ENCODE results near the gene JAZF1.

Gene JAZF1

DNA sequence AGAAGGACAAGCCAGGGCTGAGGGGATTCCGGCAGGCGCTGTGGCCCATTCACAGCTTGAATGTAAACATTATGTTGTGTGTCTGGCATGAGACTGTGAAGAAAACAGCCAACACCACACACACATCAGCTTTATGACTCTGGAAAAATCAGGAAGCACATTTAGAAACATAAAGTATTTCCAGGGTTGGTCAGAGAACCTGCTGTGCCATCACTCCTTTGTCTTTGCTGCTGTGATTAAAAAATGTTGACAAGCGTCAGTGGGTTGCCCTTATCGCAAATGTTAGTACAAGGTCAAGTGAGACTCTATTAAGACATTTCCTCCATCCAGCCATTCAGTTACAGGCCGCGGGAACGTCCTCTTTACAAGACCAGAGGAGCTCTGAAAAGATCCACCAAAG is 345.2 kb downstream of the JAZF1 start:
- no peak for DNase-seq (ENCODE audit: low read depth)

DNA sequence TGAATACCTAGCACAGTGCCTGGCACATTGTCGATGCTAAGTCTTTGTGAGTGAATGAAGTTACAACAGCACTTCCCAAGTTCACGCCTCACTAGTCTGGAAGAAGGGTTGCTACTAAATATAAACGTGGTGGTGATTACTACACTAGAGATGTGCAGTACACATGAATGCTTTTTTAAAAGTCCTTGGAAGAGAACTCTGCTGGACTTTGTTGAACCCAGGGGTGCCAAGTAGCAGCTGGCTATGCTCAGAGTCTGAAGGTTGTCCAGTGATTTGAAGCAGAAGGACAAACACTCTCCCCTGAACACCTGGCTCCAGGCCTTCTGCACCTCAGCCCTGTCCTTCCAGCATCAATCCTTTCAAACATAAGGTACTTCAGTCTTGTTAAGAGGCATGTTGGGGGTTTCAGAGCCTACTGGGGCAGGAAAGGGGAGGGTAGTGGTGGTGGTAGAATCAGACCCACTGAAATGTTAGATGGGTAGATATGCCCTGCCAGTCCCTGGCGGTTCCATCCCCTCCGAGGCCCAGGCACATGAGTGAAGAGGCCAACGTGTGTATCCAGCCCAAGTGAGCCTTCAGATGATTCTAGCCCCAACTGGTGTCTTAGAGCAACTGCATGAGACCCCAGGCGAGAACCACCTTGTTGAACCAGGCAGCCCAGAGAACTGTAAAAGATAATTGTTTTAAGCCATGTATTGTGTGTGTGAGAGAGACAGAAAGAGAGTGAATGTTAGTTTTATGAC is 346.2 kb downstream of the JAZF1 start:
- DNase-seq (ENCODE audit: low read depth) = no peak

DNA sequence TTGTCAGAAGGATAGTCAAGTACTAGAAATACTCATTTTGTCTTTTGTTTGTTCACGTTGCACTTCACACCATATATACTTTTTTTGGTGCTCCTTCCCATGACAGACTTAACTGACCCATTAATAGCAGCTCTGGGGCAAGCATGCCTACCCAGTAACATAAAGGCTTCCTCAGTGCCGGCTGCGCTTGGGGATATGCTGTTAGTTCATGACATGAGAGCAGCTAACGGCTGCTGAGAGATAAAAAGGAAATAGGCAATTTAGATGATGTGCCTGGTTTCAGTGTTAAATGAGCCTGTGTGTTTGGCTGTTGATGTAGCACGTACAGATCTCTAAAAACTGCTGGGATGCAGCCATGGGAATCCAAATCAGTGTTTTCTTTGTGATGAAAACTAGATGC is 354.2 kb downstream of the JAZF1 start:
- no peak for DNase-seq (ENCODE audit: low read depth)

DNA sequence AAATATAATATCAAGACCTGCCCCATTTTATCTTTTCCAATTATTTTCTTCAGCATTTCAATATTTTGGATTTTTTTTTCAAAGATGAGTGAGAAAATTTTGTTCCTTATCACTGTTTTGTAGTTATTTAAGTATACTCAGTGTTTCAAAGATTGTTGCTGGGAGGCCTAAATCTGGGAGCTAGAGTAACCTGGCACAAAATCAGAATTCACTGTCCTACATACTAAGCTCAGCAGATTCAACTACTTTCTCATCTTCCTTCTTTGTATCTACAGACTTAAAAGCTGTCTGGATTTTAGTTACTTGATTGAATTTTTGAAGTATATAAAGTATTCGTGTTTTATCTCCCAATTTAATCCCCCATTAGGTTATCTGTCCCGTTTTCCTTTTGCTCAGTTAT is 354.7 kb downstream of the JAZF1 start:
- no peak for DNase-seq (ENCODE audit: low read depth)

DNA sequence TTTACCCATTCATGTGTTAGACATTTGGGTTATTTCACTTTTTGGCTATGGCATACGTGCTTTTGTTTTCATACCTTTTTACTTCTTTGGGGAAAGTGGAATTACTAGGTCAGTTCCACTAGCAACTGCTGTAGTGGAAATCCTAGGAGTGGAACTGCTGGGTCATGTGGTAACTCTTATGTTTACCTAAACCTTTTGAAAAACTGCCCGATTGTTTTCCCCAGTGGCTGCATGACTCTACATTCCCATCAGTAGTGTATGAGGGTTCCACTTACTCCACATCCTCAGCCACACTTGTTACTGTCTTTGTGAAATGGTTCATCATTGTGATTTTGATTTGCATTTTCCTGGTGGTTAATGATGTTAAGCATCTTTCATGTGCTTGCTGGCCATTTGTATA is 358.4 kb downstream of the JAZF1 start:
- no peak for DNase-seq (ENCODE audit: low read depth)

DNA sequence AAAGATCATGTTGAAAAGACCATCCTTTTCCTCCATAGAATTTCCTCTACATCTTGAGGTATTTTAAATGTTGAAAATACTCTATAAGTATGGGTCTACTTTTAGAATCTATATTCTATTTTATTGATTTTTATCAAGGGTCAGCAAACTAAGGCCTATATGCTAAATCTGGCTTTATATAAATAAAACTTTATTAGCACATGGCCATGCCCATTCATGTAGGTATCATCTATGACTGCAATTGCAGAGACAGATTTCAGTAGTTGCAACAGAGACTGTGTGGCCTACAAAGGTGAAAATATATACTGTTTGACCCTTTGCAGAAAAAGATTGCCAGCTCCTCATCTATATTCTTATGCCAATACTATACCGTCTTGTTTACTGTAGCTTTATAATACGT is 367.9 kb downstream of the JAZF1 start:
- DNase-seq (ENCODE audit: low read depth) = no peak

DNA sequence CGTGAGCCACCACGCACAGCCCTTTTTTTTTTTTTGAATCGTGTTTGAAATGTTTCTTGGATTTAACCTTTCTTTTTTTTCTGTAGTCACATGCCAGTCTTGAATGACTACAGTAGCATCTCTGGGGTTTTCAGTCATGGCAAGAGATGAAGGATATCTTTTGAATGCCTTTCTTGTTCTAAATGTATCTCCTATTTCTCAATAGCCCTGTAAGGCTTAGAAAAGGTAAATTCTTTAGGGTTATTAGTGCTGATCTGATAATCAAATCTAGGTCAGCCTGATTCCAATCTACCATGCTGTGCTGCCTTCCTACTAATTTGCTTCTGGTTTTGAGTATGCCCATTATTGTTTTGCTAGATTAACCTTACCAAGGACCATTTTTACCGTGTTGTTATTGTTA is 370.4 kb downstream of the JAZF1 start:
- no peak for DNase-seq (ENCODE audit: low read depth)

DNA sequence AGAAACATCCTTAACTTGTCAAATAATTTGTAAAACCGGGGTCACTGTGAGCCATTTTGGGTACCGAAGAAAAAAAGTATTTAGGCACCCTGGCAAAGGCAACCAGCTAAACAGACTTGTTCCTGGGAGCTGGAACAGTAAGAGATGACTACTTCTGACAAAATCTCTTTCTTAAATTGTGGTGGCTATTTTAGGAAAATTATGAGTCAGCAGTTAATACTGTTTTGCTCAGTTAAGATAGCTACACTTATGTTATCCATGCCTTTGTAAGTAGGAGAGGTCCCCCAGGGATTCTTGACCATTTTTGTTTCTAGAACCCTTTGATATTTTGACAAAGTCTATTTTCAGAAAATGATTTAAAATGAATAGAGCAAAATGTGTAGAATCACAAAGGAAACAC is 372.0 kb downstream of the JAZF1 start:
- no peak for DNase-seq (ENCODE audit: low read depth)

DNA sequence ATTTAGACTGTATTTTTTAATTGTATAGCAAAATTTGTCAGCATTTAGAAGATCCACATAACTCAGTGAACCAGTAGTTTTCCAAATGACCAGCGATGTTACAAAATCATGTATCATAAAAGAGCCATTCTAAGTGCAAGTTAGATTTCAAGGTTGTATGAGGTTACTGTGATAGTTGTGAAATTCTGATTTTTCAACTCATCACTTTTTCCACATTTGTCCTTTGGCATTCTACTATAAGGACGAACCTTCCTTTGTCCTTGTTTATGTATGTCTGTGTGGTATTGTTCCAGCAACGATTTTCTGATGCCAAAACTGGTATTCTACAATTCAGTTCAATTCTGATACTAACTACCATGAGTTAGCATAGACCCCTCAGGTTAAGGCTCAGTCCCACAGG is 376.5 kb downstream of the JAZF1 start:
- DNase-seq (ENCODE audit: low read depth) = no peak

DNA sequence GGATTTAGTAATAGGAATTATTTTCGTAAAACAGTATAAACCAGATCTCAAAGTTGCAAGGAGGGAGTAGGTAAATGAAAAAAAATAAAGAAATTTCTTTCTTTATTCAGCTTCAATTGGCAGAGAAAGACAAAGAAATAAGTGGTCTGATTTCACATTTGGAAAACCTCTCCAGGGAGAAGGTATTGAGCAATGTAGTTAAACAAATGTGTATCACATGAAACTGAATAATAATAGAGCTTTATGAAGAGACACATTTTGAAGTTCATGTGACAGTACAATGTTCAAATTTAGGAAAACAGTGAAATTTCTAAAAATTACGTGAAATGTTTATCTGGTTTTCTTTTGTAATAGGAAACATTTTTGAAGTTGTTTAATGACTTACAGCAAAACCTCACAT is 377.6 kb downstream of the JAZF1 start:
- no peak for DNase-seq (ENCODE audit: low read depth)

DNA sequence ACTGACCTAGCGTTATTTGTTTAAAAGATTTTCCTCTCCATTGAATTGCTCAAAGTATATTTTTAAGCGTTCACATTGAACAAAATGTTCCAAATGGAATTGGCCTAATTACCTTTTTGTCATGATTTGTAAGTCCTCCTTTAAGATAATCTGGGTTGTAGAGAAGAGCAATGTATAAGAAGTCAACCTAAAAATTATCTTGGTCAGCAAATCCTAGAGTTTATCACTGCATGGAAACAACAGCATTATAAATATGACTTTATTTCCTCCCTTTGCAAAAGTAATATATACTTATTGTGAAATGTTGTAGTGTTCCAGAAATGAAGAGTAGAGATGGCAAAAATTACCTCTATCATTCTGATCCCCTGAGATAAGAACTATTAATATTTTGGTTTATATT is 381.4 kb downstream of the JAZF1 start:
- no peak for DNase-seq (ENCODE audit: low read depth)

DNA sequence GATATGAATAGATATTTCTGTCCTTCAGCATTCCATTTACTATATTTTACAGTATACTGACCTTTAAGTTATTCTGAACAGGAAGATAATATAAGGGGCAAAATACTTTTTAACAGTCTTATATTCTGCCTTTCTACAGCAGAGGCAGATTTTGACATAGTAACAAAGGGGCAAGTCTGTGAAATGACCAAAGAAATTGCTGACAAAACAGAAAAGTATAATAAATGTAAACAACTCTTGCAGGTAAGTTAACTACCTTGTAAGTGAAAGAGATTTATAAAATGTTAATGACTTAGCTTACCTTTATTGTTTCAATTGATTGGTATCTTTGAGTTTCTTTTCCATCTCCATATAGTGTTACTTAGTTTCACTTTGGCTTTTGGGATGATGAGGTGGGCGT is 384.6 kb downstream of the JAZF1 start:
- no peak for DNase-seq (ENCODE audit: low read depth)

DNA sequence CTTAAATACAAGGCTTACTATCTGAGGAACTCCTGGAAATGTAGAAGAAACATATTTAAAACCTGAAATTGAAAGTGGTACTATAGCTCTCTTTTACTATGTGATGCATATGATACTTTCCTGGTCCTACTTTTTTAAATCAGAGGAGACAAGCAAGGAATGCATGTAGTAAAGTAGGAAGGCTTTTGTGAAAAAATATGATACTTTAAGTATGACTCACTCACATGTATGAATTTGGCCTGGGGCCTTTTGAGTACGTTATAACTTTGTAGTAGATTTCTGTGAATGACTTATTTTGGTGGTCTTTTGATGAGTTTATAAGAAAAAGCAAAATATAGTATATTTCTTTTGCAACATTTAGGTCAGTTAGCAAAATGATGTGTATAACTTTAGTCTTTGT is 386.8 kb downstream of the JAZF1 start:
- DNase-seq (ENCODE audit: low read depth) = no peak

DNA sequence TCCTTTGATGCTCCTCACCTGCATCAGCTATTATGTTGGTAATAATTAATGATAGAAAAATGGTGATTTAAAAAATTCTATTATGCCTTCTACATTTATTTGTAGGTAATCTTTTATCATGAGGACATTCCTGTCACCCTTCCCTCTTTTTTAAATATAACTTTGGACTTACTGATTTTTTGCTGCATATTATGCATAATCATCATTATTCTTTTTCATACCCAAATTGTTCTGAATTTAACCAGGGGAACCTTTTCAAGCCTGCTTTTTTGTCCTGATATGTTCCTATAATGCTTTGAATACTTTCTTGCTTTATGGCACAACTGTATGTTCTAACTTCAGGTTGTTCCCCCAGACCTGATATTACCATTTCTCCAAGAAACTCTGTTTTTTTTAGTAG is 392.2 kb downstream of the JAZF1 start:
- DNase-seq (ENCODE audit: low read depth) = no peak

DNA sequence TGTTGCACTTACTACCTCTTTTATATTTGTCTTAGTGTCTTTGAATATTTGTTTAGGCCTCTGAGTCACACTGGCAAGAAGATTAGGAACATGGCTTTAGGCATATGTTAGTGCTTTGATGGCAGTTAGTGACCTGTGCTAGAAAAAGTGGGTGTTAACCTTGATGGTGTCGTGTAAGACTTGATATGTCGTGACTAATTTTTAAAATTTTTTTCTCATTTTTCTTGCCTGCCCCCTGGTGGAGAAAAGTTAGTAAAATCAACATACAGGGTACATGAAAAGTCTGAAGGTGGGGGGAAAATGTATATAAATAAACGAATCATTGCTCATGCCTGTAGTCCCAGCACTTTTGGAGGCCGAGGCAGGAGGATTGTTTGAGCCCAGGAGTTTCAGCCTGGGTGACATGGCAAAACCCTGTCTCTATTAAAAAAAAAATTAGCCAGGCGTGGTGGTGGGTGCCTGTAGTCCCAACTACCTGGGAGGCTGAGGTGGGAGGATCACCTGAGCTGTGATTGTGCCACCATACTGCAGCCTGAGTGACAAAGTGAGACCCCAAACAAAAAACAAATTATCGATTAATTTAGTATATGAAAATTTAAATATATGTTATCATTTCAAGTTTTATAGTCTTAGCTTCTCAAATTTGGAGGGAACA is 396.1 kb downstream of the JAZF1 start:
- DNase-seq (ENCODE audit: low read depth) = peak; percentile 30

DNA sequence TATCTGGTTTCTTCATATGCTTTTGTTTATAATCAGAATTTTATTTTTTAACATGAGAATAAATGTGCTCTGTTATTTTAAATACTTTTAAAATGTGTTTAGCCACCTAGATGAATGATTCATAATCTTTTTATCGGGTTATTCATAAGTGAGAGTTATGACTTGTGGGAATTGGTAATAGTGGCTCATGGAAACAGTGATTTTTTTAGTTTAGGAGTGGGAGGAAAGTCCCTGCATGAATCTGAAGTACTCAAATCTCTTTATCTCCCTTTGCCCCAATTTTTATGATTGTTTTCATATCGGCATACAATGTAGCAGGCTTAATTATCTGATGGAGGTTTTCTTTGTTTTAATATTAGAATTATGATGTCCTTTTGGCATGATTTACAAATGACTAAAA is 397.7 kb downstream of the JAZF1 start:
- no peak for DNase-seq (ENCODE audit: low read depth)

DNA sequence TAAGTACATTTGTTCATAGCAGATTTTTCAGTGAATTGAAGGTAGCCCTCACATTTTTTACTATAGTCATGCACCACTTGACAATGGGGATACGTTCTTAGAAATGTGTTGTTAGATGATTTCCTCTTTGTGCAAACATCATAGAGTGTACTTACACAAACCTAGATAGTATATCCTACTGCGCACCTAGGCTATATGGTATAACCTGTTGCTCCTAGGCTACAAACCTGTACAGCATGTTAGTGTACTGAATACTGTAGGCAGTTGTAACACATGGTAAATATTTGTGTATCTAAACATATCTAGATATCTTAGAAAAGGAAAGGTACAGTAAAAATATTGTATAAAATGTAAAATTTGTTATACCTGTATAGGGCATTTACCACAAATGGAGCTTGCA is 399.4 kb downstream of the JAZF1 start:
- no peak for DNase-seq (ENCODE audit: low read depth)

Measured in GM04504 (cell line).